Neutrophil (primary cell): ENCODE data around the gene SHISA9.

Source experiments
- H3K27ac ChIP-seq: fragments of 200-600 bp; sonication (generic); 2 replicates; pipeline ENCODE4 v1.5.1; 2016; ENCODE audit warnings: mild to moderate bottlenecking, moderate library complexity
- H3K27me3 ChIP-seq: fragments of 200-600 bp; sonication (generic); 2 replicates; pipeline ENCODE4 v1.6.0; 2016; ENCODE audit warnings: mild to moderate bottlenecking
- H3K36me3 ChIP-seq: fragments of 200-600 bp; sonication (generic); 2 replicates; pipeline ENCODE4 v1.5.1; 2017
- H3K4me1 ChIP-seq, 2 experiments: fragments of 200-600 bp in 1 of 2; sonication (generic) in 1 of 2; 1 replicate in 1 of 2; 2 replicates in 1 of 2; pipeline versions ENCODE4 v1.5.1 to v1.6.1; 2013 to 2016; ENCODE audit warnings: low read depth in 1 of 2, low read length in 1 of 2, mild to moderate bottlenecking in 1 of 2, moderate library complexity in 1 of 2; ENCODE audit not compliant: control insufficient read depth in 1 of 2, insufficient read depth in 1 of 2
- H3K4me3 ChIP-seq, 2 experiments: fragments of 200-600 bp in 1 of 2; sonication (generic) in 1 of 2; 1 replicate in 1 of 2; 2 replicates in 1 of 2; pipeline ENCODE4 v1.5.1; 2013 to 2016; ENCODE audit warnings: low read depth in 1 of 2, low read length in 1 of 2, mild to moderate bottlenecking in 1 of 2, moderate library complexity in 1 of 2
- H3K9me3 ChIP-seq: fragments of 200-600 bp; sonication (generic); 2 replicates; pipeline ENCODE4 v1.5.1; 2016
- TF ChIP-seq, protein P1 (sequence below): fragments of 200-600 bp; sonication (generic); IDR thresholded peaks from 2 replicates; pipeline ENCODE4 v1.5.1; 2016; ENCODE audit warnings: antibody characterized with exemption

SHISA9 gene

DNA sequence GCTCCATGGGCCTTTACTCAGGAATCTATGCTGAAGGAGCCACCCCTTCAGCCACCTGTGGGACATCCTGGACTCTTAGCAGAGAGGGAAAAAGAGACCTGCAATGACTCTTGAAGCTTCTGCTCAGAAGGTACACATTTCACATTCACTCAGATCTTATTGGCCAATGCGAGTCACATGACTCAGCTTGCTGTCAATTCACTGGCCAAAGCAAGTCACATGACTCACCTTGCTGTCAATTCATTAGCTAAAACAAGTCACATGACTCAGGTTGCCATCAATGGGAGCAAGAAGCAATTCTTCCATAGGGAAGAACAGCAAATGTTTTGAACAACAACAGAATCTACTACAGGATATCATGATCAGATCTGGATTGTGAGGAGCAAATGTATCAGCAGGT lies 233.4 kb downstream of the SHISA9 start:
- Histone ChIP-seq H3K36me3 (no peaks in the 10 kb centered on the region), H3K27ac (no peak overlapping the region), H3K4me1 (no peaks in the 10 kb centered on the region), H3K9me3 (no peaks in the 10 kb centered on the region), H3K4me3 (no peak overlapping the region), H3K27me3 (no peaks in the 10 kb centered on the region)
- TF ChIP-seq, protein P1, sequence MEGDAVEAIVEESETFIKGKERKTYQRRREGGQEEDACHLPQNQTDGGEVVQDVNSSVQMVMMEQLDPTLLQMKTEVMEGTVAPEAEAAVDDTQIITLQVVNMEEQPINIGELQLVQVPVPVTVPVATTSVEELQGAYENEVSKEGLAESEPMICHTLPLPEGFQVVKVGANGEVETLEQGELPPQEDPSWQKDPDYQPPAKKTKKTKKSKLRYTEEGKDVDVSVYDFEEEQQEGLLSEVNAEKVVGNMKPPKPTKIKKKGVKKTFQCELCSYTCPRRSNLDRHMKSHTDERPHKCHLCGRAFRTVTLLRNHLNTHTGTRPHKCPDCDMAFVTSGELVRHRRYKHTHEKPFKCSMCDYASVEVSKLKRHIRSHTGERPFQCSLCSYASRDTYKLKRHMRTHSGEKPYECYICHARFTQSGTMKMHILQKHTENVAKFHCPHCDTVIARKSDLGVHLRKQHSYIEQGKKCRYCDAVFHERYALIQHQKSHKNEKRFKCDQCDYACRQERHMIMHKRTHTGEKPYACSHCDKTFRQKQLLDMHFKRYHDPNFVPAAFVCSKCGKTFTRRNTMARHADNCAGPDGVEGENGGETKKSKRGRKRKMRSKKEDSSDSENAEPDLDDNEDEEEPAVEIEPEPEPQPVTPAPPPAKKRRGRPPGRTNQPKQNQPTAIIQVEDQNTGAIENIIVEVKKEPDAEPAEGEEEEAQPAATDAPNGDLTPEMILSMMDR = no peak

DNA sequence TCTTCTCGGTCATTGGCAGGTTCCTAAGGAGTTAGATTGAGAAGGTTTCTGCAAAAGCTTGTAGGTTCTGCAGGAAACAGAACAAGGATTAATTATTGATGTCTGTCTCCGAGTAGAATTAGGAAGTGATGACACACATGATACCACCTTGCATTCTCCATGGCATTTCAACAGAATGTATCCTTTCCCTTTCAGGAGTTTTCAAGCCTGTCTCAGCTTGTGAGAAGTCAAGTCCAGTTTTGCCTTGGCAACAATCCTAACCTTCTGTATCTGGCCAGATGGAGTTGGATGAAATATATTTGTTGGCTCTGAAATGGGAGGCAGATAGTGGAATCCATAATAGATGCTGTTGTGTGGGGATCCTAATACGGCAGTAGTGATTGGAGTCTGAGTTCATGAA lies 235.5 kb downstream of the SHISA9 start:
- Histone ChIP-seq H3K9me3 (no peaks in the 10 kb centered on the region), H3K27me3 (no peaks in the 10 kb centered on the region), H3K36me3 (no peaks in the 10 kb centered on the region), H3K27ac (no peak overlapping the region), H3K4me1 (no peaks in the 10 kb centered on the region), H3K4me3 (no peak overlapping the region)
- TF ChIP-seq, protein P1 = no peak

DNA sequence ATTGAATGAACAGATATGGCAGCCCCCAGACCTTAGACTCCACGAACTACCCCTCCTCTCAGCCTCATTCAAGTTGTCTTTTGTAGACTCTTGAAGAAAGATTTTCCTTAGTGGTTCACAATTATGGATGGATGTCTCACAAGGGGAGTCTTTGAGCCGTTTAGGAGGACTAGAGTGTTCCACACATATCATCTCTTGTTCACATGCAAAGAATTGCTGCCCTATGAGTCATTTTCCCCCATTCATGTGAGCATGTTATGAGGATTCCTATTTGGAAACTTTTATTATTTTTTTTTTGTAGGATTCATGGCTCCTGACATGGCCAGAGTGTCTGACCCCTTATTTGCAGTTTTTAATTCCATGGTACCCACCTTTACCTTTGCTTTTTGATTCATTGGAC lies 237.1 kb downstream of the SHISA9 start:
- Histone ChIP-seq H3K27me3 (no peaks in the 10 kb centered on the region), H3K27ac (no peak overlapping the region), H3K36me3 (no peaks in the 10 kb centered on the region), H3K9me3 (no peaks in the 10 kb centered on the region), H3K4me3 (no peak overlapping the region), H3K4me1 (no peaks in the 10 kb centered on the region)
- TF ChIP-seq, protein P1 = no peak

DNA sequence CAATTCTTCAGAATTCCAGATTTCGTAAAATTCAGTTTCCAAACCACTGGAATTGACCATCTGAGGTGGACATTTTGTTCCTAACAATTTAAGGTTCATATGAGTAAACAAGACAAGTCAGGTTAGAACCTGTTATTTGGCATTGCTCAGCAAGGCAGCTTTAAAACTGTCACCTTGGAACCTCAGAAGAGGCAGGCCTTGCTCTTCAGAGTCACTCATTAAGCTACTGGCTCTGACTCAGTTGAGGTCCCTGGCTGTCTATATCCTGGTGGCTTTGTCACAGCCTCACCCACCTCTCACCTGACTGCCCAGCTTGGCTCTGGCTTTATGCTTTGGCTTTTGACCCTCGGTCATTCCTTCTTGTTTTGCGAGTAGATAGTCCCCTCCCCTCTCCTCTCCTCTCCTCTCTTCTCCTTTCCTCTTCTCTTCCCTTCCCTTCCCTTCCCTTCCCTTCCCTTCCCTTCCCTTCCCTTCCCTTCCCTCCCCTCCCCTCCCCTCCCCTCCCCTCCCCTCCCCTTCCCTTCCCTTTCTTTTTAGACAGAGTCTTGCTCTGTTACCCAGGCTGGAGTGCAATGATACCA lies 238.4 kb downstream of the SHISA9 start:
- Histone ChIP-seq H3K4me1 (no peaks in the 10 kb centered on the region), H3K27ac (no peak overlapping the region), H3K36me3 (no peaks in the 10 kb centered on the region), H3K9me3 (no peaks in the 10 kb centered on the region), H3K4me3 (no peak overlapping the region), H3K27me3 (no peaks in the 10 kb centered on the region)
- TF ChIP-seq, protein P1 = no peak

DNA sequence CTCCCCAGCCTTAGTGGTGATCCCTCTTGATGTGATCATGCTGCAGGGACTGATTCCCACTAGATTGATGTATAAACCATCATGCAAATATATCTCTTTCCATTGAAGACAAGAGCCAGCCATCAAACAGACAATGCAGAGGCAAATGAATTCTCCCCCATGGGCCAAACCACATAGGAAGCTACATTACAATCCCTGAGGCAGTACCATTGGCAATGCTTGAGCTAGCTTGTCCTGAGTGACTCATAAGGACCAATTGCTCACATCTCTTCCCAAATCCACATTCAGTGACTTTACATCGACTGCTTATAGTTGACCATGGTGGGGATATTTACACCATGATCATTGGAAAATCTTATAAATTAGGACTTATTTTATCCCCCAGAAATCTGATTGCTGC lies 242.2 kb downstream of the SHISA9 start:
- Histone ChIP-seq H3K4me3 (no peak overlapping the region), H3K9me3 (no peaks in the 10 kb centered on the region), H3K27me3 (no peaks in the 10 kb centered on the region), H3K36me3 (no peaks in the 10 kb centered on the region), H3K27ac (no peak overlapping the region), H3K4me1 (no peaks in the 10 kb centered on the region)
- TF ChIP-seq, protein P1 = no peak

GRCh38 chr16:13146829-13147228 lies 245.4 kb downstream of the SHISA9 start:
- TF ChIP-seq, protein P1 = no peak
- Histone ChIP-seq H3K27me3 (no peaks in the 10 kb centered on the region), H3K36me3 (no peaks in the 10 kb centered on the region), H3K9me3 (no peaks in the 10 kb centered on the region), H3K27ac (no peak overlapping the region), H3K4me1 (no peaks in the 10 kb centered on the region), H3K4me3 (no peak overlapping the region)
